Endothelial cell of umbilical vein (primary cell): ENCODE results near the gene LARGE1.

Experiments
- CTCF ChIP-seq, 2 donors: IDR thresholded peaks; 1 replicate in 1 of 2; 2 replicates in 1 of 2; pipeline ENCODE4 v1.5.1; 2011; ENCODE audit warnings: low read length in 2 of 2, mild to moderate bottlenecking in 2 of 2, moderate library complexity in 2 of 2, control low read depth in 1 of 2, inconsistent platforms in 1 of 2, low read depth in 1 of 2; ENCODE audit not compliant: insufficient read depth in 1 of 2; ENCODE audit errors: extremely low read depth in 1 of 2
- EZH2 ChIP-seq: IDR thresholded peaks from 2 replicates; pipeline ENCODE4 v1.6.1; 2012; ENCODE audit warnings: borderline replicate concordance, low read depth, mild to moderate bottlenecking, moderate library complexity, low read length, inconsistent platforms; ENCODE audit not compliant: severe bottlenecking
- FOS ChIP-seq: IDR thresholded peaks from 2 replicates; pipeline ENCODE4 v1.6.1; 2011; ENCODE audit warnings: mild to moderate bottlenecking, low read length, moderate library complexity, borderline replicate concordance; ENCODE audit not compliant: insufficient read depth
- GATA2 ChIP-seq: IDR thresholded peaks from 2 replicates; pipeline ENCODE4 v1.7.0; 2011; ENCODE audit warnings: low read depth, mild to moderate bottlenecking, moderate library complexity, mixed read lengths, low read length; ENCODE audit not compliant: insufficient read length, insufficient read depth
- JUN ChIP-seq: IDR thresholded peaks from 2 replicates; pipeline ENCODE4 v1.6.1; 2011; ENCODE audit warnings: borderline replicate concordance, low read depth; ENCODE audit not compliant: insufficient read length, insufficient read depth
- MAX ChIP-seq: IDR thresholded peaks from 2 replicates; pipeline ENCODE4 v1.6.1; 2011; ENCODE audit not compliant: insufficient read depth, insufficient read length
- MYC ChIP-seq: IDR thresholded peaks from one replicate; pipeline ENCODE4 v1.6.1; 2011; ENCODE audit warnings: mild to moderate bottlenecking, low read depth, low read length
- POLR2A ChIP-seq: IDR thresholded peaks from 2 replicates; pipeline ENCODE4 v1.6.1; 2012; ENCODE audit warnings: low read depth, mild to moderate bottlenecking, control low read depth, low read length
- POLR2AphosphoS5 ChIP-seq: IDR thresholded peaks from 2 replicates; pipeline ENCODE4 v1.6.1; 2012; ENCODE audit warnings: low read depth, mild to moderate bottlenecking, control low read depth, low read length, moderate library complexity; ENCODE audit not compliant: insufficient read depth

- TF ChIP-seq EZH2 (no peak), POLR2AphosphoS5 (no peak), CTCF (IDR thresholded peaks at IDR 0.05; ENCODE audit: extremely low read depth in 1 of 2, insufficient read depth in 1 of 2, low read depth in 1 of 2, low read length in 2 of 2) (no peak), POLR2A (no peak), MAX (no peak), FOS (no peak), MYC (no peak), JUN (no peak), GATA2 (no peak)
Measured at GRCh38 chr22:33589297-33589696, 331.0 kb downstream of the LARGE1 start.
